Epithelial cell of proximal tubule (primary cell): Measurements from ENCODE around the gene MAFG. TPM values are rescaled to one million over a fixed set of nuclear protein-coding genes. Genes with fewer than 3 reads are reported as not detected.
A peak's percentile ranks its signal among the peaks of the same experiment; 100 is the strongest.

ENCODE experiments used
- DNase-seq: peaks from one replicate; pipeline ENCODE4 v3.0.0-alpha.2; 2011; ENCODE audit warnings: low read depth
- H3K4me3 ChIP-seq: 2 replicates; pipeline ENCODE4 v1.5.1; 2011; ENCODE audit warnings: low read depth, mild to moderate bottlenecking, low read length
- CTCF ChIP-seq: conservative IDR thresholded peaks from 2 replicates; pipeline ENCODE4 v1.5.1; 2012; ENCODE audit warnings: low read depth, mild to moderate bottlenecking, low read length
- total RNA-seq: library from RNA; depleted of rRNA; stranded (reverse); fragments of >200 nt; gene quantifications from 2 replicates; pipeline ENCODE4 v1.2.3, GENCODE V29; 2015

Gene MAFG
- total RNA-seq, 1 donor from 2014 or later: 18.5 TPM

GRCh38 chr17:81925860-81926450, 1.6 kb downstream of the MAFG start:
- peak overlapping the region; percentile 71 for H3K4me3 ChIP-seq
- no peak for TF ChIP-seq CTCF
- no peak for DNase-seq

- no peak for TF ChIP-seq CTCF
- DNase-seq: no peak
These were observed 2.7 kb downstream of the MAFG start for GRCh38 chr17:81924557-81925532.

GRCh38 chr17:81923302-81924260, 4.0 kb downstream of the MAFG start:
- H3K4me3 ChIP-seq: peak overlapping the region; percentile 44
- no peak for DNase-seq
- TF ChIP-seq CTCF: no peak

More at GRCh38 chr17:81924557-81925532, 2.7 kb downstream of the MAFG start:
- H3K4me3 ChIP-seq: peak overlapping the region; percentile 19

- peak overlapping the region; percentile 44 for H3K4me3 ChIP-seq
- DNase-seq: no peak
- TF ChIP-seq CTCF: no peak
These were observed 4.8 kb downstream of the MAFG start for GRCh38 chr17:81922566-81923301.

- no peak for TF ChIP-seq CTCF
- DNase-seq: no peak
- no peak overlapping the region for H3K4me3 ChIP-seq
These were observed 5.5 kb downstream of the MAFG start for GRCh38 chr17:81921996-81922565.

GRCh38 chr17:81921537-81921862, 6.0 kb downstream of the MAFG start:
- no peak for DNase-seq
- no peak overlapping the region for H3K4me3 ChIP-seq
- TF ChIP-seq CTCF: no peak
